ENCODE results near the gene EIF3D. TPM values are rescaled to one million over a fixed set of nuclear protein-coding genes. Genes with fewer than 3 reads are reported as not detected.
A peak's percentile ranks its signal among the peaks of the same experiment; 100 is the strongest.

EIF3D gene
- total and polyA plus RNA-seq, 2 of the 13 experiments (the other 11 are each of a cell fraction or from before 2014, with no cell fraction given) = 118 to 274 TPM

DNA sequence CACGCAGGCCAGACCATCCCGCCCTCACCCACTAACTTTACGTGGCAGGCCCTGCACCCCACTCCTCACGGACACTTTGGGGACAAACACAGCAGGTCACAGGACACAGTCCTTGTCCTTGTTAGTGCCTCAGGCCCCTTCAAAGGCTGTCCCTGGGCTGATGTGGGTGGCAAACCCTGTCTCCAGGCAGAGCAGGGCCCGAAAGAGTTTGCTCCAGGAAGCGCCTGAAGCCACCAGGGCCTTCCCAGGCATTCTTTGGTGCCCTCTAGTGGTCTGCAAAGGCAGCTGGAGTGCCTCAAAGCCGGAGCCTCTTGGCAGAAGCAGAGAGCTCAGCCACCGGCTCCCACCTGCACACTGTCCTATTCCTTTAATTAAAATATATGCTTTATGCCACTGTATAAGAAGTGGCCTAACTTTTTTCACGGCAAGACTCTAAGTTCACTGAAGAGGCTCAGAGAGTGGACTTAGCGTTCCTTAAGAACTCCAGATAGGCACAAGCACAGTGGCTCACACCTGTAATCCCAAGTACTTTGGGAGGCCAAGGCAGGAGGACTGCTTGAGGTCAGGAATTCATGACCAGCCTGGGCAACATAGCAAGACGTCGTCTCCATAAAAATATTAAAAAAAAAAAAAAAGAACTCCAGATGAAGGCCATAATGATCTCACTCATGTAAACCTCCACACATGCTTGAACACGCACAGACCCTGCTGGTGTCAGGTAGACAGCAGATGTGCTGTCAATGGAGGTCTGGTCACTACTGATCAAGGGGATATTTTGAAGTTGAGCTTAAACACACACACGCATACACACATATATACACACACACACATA is 58.6 kb downstream of the EIF3D start (continued):
- TF ChIP-seq, protein P1, sequence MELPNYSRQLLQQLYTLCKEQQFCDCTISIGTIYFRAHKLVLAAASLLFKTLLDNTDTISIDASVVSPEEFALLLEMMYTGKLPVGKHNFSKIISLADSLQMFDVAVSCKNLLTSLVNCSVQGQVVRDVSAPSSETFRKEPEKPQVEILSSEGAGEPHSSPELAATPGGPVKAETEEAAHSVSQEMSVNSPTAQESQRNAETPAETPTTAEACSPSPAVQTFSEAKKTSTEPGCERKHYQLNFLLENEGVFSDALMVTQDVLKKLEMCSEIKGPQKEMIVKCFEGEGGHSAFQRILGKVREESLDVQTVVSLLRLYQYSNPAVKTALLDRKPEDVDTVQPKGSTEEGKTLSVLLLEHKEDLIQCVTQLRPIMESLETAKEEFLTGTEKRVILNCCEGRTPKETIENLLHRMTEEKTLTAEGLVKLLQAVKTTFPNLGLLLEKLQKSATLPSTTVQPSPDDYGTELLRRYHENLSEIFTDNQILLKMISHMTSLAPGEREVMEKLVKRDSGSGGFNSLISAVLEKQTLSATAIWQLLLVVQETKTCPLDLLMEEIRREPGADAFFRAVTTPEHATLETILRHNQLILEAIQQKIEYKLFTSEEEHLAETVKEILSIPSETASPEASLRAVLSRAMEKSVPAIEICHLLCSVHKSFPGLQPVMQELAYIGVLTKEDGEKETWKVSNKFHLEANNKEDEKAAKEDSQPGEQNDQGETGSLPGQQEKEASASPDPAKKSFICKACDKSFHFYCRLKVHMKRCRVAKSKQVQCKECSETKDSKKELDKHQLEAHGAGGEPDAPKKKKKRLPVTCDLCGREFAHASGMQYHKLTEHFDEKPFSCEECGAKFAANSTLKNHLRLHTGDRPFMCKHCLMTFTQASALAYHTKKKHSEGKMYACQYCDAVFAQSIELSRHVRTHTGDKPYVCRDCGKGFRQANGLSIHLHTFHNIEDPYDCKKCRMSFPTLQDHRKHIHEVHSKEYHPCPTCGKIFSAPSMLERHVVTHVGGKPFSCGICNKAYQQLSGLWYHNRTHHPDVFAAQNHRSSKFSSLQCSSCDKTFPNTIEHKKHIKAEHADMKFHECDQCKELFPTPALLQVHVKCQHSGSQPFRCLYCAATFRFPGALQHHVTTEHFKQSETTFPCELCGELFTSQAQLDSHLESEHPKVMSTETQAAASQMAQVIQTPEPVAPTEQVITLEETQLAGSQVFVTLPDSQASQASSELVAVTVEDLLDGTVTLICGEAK (IDR thresholded peaks at IDR 0.05) = no peak
- TF ChIP-seq, protein P1 (CRISPR knock-in tag; IDR thresholded peaks at IDR 0.05) = no peak
- TF ChIP-seq ZFP91 (CRISPR knock-in tag; IDR thresholded peaks at IDR 0.05; ENCODE audit: borderline replicate concordance) (peak; percentile 45; the same call in 1 of the 2 replicates), KLF16 (CRISPR knock-in tag; IDR thresholded peaks at IDR 0.05) (peak in 1 of 2 experiments; percentile 79; a peak in 1 of 4 replicates), ZNF7 (CRISPR knock-in tag; IDR thresholded peaks at IDR 0.05) (no peak), ERF (CRISPR knock-in tag; IDR thresholded peaks at IDR 0.05) (0 out of 2 replicates have a peak, but pooled peaks have one; percentile 56), MIXL1 (CRISPR knock-in tag; IDR thresholded peaks at IDR 0.05) (no peak)
- TF ChIP-seq, protein P2, sequence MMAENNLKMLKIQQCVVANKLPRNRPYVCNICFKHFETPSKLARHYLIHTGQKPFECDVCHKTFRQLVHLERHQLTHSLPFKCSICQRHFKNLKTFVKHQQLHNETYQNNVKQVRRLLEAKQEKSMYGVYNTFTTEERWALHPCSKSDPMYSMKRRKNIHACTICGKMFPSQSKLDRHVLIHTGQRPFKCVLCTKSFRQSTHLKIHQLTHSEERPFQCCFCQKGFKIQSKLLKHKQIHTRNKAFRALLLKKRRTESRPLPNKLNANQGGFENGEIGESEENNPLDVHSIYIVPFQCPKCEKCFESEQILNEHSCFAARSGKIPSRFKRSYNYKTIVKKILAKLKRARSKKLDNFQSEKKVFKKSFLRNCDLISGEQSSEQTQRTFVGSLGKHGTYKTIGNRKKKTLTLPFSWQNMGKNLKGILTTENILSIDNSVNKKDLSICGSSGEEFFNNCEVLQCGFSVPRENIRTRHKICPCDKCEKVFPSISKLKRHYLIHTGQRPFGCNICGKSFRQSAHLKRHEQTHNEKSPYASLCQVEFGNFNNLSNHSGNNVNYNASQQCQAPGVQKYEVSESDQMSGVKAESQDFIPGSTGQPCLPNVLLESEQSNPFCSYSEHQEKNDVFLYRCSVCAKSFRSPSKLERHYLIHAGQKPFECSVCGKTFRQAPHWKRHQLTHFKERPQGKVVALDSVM (CRISPR knock-in tag; IDR thresholded peaks at IDR 0.05) = peak; percentile 56; the same call in 1 of the 2 replicates
- TF ChIP-seq, protein P3, sequence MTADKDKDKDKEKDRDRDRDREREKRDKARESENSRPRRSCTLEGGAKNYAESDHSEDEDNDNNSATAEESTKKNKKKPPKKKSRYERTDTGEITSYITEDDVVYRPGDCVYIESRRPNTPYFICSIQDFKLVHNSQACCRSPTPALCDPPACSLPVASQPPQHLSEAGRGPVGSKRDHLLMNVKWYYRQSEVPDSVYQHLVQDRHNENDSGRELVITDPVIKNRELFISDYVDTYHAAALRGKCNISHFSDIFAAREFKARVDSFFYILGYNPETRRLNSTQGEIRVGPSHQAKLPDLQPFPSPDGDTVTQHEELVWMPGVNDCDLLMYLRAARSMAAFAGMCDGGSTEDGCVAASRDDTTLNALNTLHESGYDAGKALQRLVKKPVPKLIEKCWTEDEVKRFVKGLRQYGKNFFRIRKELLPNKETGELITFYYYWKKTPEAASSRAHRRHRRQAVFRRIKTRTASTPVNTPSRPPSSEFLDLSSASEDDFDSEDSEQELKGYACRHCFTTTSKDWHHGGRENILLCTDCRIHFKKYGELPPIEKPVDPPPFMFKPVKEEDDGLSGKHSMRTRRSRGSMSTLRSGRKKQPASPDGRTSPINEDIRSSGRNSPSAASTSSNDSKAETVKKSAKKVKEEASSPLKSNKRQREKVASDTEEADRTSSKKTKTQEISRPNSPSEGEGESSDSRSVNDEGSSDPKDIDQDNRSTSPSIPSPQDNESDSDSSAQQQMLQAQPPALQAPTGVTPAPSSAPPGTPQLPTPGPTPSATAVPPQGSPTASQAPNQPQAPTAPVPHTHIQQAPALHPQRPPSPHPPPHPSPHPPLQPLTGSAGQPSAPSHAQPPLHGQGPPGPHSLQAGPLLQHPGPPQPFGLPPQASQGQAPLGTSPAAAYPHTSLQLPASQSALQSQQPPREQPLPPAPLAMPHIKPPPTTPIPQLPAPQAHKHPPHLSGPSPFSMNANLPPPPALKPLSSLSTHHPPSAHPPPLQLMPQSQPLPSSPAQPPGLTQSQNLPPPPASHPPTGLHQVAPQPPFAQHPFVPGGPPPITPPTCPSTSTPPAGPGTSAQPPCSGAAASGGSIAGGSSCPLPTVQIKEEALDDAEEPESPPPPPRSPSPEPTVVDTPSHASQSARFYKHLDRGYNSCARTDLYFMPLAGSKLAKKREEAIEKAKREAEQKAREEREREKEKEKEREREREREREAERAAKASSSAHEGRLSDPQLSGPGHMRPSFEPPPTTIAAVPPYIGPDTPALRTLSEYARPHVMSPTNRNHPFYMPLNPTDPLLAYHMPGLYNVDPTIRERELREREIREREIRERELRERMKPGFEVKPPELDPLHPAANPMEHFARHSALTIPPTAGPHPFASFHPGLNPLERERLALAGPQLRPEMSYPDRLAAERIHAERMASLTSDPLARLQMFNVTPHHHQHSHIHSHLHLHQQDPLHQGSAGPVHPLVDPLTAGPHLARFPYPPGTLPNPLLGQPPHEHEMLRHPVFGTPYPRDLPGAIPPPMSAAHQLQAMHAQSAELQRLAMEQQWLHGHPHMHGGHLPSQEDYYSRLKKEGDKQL (CRISPR knock-in tag; IDR thresholded peaks at IDR 0.05; ENCODE audit: low read depth) = no peak
